ENCODE results near the gene CCNL2. TPM values are rescaled to one million over a fixed set of nuclear protein-coding genes. Genes with fewer than 3 reads are reported as not detected.

The CCNL2 gene
- total and polyA plus RNA-seq, 2 of the 13 experiments (the other 11 are each of a cell fraction or from before 2014, with no cell fraction given), result 105 to 340 TPM

GRCh38 chr1:1399872-1400575 lies 889 bp upstream of the CCNL2 start (continued):
- TF ChIP-seq ZNF574 (CRISPR knock-in tag; IDR thresholded peaks at IDR 0.05) (no peak), NONO (IDR thresholded peaks at IDR 0.05) (no peak), NONO (CRISPR knock-in tag; conservative IDR thresholded peaks at IDR 0.05) (no peak), BHLHE40 (IDR thresholded peaks at IDR 0.05; ENCODE audit: low read length) (no peak), ZBTB26 (CRISPR knock-in tag; IDR thresholded peaks at IDR 0.05; ENCODE audit: borderline replicate concordance) (no peak), NR3C1 (CRISPR knock-in tag; IDR thresholded peaks at IDR 0.05) (no peak), ZNF263 (CRISPR knock-in tag; IDR thresholded peaks at IDR 0.05) (no peak), TRIM22 (IDR thresholded peaks at IDR 0.05) (no peak), THAP11 (CRISPR knock-in tag; IDR thresholded peaks at IDR 0.05) (no peak), RELA (CRISPR knock-in tag; IDR thresholded peaks at IDR 0.05) (no peak), ZFP82 (CRISPR knock-in tag; IDR thresholded peaks at IDR 0.05; ENCODE audit: borderline replicate concordance) (no peak), DNMT1 (CRISPR knock-in tag; IDR thresholded peaks at IDR 0.05) (no peak), IRF1 (CRISPR knock-in tag; IDR thresholded peaks at IDR 0.05; ENCODE audit: low read depth) (no peak), ZNF891 (CRISPR knock-in tag; IDR thresholded peaks at IDR 0.05) (no peak), ZMYM4 (CRISPR knock-in tag; IDR thresholded peaks at IDR 0.05) (no peak), E2F1 (CRISPR knock-in tag; IDR thresholded peaks at IDR 0.05) (no peak), HMGA1 (CRISPR knock-in tag; conservative IDR thresholded peaks at IDR 0.05) (no peak), ZNF12 (CRISPR knock-in tag; IDR thresholded peaks at IDR 0.05) (no peak), MXD3 (CRISPR knock-in tag; IDR thresholded peaks at IDR 0.05) (no peak), ZFX (CRISPR knock-in tag; IDR thresholded peaks at IDR 0.05; ENCODE audit: low read depth) (peak; percentile 32; the same call in 1 of the 2 replicates), NFE2L2 (IDR thresholded peaks at IDR 0.05; ENCODE audit: low read length) (no peak), ZNF414 (CRISPR knock-in tag; IDR thresholded peaks at IDR 0.05) (no peak), ZNF558 (CRISPR knock-in tag; IDR thresholded peaks at IDR 0.05; ENCODE audit: borderline replicate concordance) (no peak), ZNF644 (CRISPR knock-in tag; IDR thresholded peaks at IDR 0.05; ENCODE audit: low read depth) (no peak)
